ENCODE measurements around the gene CALN1.
"Not testable (repeated sequence)": the region's sequence is repeated elsewhere in the genome, so short reads cannot be mapped to it uniquely, and the experiment has no call there.

Gene CALN1

DNA sequence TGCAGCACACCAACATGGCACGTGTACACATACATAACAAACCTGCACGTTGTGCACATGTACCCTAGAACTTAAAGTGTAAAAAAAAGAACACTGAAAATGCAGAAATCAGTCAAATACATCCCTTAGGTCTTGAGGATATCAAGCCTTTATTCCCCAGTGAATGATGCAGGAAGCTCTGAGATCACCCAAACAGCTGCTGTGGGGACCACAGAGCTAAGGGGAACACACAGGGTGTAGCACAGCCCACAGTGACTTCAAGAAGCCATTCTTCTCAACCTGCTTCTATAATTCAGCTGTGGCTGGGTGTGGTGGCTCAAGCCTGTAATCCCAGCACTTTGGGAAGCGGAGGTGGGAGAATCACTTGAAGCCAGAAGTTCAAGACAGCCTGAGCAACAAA lies 314.9 kb downstream of the CALN1 start:
- no peak for DNase-seq (ENCODE audit: low read depth in 2 of 2)

DNA sequence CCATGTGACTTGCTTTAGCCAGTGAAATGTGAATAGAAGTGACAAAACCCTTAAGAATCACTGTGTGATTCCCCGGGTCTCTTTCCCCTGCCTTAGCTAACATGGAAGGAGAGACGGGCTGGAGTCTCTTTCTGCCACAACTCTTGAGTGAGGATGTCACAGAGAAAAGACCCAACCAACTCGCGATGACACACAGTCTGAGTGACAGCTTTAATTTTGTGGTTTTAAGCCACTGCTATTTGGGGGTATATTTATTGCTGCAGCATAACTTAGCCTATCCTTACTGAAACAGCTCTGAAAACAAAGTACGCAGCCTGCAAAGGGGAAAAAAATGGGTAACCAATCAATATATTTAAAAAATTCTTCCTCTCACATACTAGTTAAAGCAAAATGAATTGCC lies 319.4 kb downstream of the CALN1 start:
- no peak for DNase-seq (ENCODE audit: low read depth in 2 of 2)

DNA sequence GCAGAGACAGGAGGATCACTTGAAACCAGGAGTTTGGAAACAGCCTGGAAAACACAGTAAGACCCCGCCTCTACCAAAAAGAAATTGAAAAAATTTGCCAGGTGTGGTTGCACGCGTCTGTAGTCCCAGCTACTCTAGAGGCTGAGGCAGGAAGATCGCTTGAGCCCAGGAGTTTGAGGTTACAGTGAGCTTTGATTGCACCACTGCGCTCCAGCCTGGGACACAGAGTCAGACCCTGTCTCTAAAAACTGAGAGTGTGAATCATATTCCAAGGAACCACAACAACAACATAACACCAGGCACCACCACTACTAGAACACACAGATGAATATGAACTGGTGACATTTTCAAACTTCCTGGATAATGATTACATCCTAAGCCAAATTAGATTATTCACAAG lies 324.2 kb downstream of the CALN1 start:
- DNase-seq (ENCODE audit: low read depth in 2 of 2), result no peak

DNA sequence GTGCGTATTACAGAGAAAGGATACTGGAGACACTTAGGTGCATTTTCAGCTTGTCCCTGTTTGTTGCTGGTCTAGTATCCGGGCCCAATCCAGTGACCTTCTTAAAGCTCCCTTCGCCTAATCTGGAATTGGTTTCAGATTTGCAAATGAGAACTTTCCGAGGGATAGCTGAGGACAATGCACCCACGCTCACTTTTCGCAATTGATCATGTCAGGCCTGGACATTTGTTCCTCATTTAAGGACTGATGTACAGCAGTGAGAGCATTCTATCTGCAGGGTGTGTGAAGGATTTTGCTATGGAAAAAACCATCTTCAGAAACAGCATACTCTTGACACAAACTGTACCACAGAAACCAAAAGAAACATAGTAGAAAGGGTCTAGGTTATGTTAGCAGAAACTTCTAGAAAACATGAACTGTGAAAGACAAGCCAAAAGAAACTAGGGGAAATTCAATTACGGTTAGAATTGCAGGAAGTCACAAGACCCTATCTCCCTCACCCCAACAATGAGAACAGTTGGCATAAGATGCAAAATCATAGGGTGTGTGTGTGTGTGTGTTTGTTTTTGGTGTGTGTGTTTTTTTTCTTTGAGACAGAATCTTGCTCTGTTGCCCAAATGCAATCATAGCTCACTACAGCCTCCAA lies 331.1 kb downstream of the CALN1 start:
- no peak for DNase-seq (ENCODE audit: low read depth in 2 of 2)

DNA sequence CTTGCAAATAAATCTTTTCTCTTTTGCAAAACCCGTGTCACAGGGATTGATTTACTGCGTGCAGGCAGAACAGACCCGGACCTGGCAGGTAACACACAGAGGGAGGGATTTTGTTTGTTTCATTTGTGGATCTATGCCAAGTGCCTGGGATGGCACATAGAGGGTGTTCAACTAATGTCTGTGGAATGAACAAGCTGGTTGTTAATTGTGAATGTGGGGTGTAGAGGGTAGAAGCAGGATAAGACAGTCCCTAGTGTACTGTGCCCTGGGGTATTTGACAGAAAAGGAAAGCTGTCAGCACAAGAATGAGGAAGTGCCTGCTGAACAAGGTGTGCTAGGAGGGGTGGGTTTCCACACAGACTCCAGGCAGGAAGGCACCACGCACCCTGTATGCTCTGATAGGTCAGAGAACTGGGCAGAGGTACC lies 331.8 kb downstream of the CALN1 start:
- no peak for DNase-seq (ENCODE audit: low read depth in 2 of 2)

DNA sequence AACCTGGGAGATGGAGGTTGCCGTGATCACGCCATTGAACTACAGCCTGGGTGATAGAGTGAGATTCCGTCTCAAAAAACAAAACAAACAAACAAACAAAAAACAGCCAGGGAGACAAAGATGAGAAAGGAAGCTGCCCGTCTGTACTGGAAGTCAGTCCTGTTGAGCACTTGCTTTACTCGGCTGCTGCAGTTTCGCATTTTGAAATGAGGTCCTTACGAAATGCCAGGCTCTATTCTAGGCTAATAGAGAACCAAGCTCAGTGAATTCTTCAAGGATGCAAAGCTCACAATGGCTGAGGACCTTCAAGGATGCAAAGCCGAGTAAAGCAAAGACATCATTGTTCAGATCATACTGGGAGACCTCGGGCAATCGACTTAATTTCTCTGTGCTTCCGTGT lies 333.3 kb downstream of the CALN1 start:
- DNase-seq (ENCODE audit: low read depth in 2 of 2), result no peak

DNA sequence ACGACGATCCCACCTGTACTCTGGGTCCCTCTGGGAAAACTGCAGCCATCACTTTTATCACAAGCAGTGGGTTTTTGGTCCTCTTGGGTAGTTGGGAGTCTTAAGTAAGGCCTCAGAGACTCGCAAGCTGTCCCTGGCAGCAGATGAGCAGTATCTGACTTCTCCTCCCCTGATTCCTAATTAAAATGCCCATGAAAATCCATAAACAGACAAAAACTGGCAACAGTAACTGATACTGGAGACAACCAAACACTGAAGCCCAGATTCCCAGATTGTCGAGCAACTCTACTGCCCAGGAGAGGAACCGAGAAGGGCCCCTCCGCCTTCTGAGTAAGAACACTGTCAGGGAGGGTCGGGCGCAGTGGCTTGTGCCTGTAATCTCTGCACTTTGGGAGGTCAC lies 333.8 kb downstream of the CALN1 start:
- DNase-seq (ENCODE audit: low read depth in 2 of 2), result no peak

DNA sequence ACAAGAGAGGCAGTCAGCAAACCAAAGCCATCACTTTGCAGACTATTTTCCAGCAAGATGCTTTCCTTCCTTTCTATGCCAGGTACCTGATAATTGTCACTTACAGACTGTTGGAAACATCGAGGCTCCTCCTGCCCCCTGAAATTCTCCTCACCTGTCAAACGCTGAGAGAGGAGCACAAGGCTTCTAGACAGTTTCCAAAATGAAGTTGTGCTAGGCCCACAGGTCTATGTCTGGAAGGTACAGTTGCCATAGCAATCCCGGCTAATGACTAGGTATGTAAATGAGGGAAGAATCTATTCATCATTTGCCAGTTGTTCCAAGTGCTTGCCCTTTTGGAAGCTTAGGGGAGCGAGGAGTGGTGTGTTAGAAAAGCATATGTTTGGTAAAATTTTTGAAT lies 334.4 kb downstream of the CALN1 start:
- no peak for DNase-seq (ENCODE audit: low read depth in 2 of 2)

DNA sequence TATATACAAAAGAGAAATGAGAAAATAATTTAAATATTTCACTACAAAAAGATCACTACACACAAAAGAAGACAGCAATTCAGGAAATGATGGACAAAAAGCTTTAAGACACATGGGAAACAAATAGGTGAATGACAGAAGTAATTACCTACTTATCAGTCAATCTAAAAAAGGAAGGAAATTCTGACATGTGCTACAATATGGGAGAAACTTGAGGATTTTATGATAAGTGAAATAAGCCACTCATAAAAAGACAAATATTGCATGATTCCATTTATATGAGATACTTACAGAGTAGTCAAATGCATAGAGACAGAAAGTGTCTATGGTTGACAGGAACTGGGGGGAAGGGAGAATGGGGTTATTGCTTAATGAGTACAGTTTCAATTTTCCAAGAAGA lies 339.2 kb downstream of the CALN1 start:
- no peak for DNase-seq (ENCODE audit: low read depth in 2 of 2)

DNA sequence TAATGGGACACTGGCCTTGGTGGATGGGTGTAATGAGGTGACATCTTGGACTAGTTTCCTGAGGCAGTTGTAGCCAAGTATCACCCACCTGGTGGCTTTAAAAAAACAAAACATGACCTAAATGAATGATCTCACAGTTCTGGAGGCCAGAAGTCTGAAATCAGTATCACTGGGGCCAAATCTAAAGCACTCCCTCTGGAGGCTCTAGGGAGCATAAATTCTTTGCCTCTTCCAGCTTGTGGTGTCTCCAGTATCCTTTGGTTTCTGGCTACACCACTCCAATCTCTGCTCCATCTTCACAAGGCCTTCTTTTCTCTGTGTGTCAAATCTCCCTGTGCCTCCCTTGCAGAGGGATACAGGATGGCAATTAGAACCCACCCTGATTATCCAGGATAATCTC lies 342.9 kb downstream of the CALN1 start:
- no peak for DNase-seq (ENCODE audit: low read depth in 2 of 2)

DNA sequence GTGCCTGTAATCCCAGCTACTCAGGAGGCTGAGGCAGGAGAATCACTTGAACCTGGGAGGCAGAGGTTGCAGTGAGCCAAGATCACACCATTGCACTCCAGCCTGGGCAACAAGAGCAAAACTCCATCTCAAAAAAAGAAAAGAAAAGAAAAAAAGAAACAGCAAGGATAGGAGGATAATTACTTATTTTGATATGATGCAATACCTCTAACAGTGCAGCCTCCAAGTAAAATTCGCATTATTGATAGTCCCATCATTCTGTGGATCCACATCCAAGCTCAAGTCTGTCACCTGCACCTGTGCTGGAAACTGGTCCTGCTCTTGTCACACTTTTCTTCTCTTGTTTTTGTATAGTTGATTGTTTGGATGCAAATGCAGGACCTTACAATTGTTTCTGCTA lies 346.4 kb downstream of the CALN1 start:
- not testable (repeated sequence) for DNase-seq (ENCODE audit: low read depth in 2 of 2)

DNA sequence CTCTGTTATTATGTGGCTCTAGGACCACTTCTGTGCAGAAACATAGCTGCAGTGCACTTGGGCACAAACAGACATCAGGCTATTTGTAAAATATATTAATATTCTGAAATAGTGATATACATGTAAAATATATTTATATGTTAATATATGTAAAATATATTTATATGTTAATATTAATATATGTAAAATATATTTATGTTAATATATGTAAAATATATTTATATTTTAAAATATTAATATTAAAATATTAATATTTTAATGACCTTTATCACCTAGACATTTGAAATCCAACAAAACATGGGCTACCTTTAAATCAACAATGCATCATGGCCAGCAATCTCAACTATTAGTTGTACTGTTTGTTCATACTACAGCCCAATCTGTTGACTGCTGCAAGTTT lies 347.2 kb downstream of the CALN1 start:
- no peak for DNase-seq (ENCODE audit: low read depth in 2 of 2)

DNA sequence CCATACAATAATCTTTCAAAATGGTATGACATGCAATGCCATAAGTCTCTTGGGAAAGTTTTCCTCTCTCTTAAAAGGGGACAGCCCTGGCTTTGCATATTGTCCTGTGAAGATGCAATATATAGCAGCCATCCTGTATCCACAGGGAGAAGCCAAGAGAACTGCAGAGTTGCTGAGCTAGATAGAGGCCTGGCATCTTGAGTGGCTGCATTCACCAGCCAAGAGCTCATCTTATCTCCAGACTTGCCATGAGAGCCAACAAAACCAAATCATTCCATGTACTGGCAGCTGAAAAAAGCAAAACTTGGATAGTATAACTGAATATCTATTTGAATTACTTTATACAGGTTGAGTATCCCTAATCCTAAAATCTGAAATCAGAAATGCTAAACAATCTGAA lies 348.8 kb downstream of the CALN1 start:
- DNase-seq (ENCODE audit: low read depth in 2 of 2), result no peak

DNA sequence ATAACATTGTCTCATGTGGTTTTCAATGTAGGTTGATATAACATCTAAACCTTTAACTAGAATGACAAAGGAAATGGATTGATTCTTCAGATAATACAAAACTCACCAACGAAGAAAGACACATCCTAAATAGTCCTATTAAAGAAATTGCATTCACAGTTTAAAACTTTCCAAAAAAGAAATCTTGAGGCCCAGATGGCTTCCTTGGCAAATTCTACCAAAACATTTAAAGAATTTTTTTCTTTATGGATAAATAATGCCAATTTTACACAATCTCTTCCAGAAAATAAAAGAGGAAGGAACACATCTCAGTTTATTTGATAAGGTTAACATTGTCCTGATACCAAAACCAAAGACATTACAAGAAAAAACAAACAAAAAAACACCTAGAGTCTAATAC lies 349.5 kb downstream of the CALN1 start:
- no peak for DNase-seq (ENCODE audit: low read depth in 2 of 2)

DNA sequence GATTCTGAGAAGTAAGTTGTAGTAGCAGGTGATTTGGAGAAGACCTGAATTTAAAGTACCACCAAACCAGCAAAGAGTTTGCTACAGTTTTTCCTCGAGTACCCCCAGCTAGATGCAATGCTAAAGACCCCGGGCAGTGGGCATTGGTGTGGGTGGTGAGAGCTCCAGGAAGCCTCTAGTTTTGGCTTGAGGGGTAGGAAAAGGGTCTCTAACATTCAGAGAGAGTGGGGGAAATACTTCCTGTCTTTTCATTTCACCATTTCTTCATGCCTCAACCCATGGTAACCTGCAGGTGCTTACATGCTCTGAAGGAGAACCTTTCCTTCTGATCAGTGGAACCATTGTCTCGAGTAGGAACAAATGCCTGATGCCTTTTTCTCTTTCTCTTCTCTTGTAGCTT lies 352.2 kb downstream of the CALN1 start:
- DNase-seq (ENCODE audit: low read depth in 2 of 2), result no peak

DNA sequence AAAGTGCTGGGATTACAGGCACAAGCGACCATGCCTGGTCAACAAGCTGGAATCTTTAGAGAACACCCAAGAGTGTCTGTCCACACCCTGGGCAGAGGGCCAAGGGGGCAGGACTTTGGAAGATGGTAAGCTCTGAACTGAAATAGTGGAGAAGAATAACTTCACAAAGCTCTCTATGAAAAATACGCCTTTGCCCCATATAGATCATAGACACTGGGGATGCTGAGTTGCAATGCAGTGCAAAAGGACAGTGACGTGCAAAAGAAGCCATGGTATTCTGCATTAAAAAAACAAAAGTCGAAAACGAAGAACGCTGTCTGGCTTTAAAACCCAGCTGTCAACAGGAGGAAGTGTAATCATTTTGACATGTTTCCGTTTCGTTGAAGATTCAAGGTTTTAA lies 353.6 kb downstream of the CALN1 start:
- DNase-seq (ENCODE audit: low read depth in 2 of 2), result no peak

DNA sequence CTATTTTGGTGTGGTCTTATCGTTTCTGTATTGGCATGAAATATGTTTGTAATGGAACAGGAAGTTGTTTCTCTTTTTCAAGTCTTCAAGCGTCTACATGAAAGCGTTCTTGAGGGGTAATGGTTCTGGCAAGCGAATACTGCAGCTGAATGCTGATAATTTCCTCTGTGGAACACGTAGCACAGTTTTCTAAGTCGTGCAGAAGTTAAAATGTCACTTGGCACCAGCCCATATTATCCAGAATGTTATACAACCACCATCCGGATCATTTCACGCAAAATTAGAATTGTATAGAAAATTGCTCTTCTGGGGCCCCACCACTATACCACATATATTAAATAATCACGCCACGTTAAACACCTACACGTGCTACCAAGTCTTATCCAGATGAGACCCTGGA lies 354.3 kb downstream of the CALN1 start:
- no peak for DNase-seq (ENCODE audit: low read depth in 2 of 2)

DNA sequence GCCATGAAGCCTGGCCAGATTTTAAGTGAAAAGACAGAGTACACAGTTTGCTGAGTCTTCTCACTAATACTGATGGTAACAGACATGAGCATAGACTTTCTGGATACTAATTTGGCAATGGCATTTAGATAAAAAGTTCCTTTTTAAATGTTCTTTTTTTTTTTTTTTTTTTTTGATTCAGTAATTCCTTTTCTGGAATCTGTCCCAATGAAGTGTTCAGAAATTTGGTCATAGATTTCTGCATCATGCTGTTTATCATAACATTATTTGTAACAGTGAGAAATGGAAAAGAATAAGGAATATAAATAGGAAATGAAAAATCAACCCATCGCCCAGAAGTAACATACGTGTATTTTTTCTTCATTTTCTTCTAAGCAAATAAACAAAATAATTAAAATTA lies 354.9 kb downstream of the CALN1 start:
- no peak for DNase-seq (ENCODE audit: low read depth in 2 of 2)

DNA sequence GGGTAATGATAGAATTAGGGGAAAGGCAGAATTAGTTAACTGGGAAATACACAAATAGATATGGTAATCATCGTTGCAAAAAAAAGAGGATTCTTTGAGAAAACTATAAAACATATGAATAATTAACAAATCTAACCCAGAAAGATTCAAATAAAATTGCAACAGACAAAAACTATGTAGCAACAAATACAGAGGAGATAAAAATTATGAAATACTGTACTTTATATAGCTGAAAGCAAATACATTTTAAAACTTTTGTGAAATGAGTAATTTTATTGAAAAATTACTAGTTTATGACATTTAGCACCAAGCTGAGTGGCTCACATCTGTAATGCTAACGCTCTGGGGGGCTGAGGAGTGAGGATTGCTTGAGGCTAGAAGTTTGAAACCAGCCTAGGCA lies 356.7 kb downstream of the CALN1 start:
- no peak for DNase-seq (ENCODE audit: low read depth in 2 of 2)

DNA sequence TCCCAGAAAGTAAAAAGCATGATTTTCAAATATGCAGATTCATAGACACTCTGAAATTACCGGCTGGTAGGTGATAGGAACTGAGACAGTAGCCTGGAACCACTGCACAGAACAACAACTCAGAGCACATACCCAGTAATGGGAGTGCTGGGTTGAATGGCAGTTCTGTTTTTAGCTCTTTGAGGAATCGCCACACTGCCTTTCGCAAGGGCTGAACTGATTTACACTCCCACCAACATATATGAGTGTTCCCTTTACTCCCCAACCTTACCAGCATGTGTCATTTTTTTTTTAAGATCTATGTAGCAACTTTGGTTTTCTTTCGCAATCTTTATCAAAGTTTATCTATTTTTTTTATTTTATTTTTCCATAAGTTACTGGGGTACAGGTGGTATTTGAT lies 358.8 kb downstream of the CALN1 start:
- no peak for DNase-seq (ENCODE audit: low read depth in 2 of 2)

DNA sequence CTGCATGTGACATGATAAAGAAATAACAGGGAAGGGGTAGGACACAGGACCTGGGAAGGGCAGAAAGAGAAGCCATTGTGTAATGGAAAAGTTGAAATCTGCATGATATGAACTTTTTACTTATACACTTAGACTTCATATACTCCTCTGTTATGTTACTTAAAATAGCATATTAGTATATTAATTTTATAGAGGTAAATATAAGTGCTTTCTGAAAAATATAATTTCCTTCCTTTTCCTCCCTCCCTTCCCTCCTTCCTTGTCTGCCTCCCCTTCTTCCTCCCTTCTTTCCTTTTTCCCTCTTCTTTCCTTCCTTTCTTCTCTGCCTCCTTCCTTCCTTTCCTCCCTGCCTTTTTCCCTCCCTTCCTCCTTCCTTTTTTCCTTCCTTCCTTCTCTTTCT lies 363.7 kb downstream of the CALN1 start:
- no peak for DNase-seq (ENCODE audit: low read depth in 2 of 2)

DNA sequence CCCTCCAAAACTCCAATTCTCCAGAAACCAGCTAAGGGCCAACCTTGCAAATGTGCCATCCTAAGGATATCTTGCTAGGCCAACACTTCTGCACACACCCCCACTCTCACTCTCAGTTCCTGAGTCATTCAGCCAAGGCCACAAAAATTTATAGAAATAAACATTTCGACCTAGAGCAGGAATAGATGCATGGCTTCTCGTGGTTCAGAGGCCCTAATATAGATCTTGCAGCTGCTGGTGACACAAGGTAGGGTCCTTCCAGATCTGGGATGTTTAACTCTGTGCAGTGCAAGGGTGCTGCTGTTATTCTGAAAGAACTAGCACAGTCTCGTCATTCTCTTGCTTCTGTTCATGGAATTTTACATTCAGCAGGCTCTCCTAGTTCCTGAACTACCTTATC lies 369.3 kb downstream of the CALN1 start:
- no peak for DNase-seq (ENCODE audit: low read depth in 2 of 2)

DNA sequence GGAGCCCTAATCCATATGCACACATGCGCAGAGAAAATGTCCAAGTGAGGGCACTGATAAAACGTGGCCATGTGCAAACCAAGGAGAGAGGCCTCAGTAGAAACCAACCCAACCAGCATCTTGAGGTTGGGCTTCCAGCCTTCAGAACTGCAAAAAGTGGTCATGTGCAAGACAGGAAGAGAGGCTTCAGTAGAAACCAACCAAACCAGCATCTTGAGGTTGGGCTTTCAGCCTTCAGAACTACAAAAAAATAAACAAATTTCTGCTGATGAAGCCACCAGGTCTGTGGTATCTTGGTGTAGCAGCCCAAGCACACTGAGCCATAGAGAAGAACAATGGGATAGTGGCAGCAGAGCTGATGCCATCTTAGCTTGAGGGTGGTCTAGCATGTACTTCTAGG lies 371.5 kb downstream of the CALN1 start:
- DNase-seq (ENCODE audit: low read depth in 2 of 2), result no peak

DNA sequence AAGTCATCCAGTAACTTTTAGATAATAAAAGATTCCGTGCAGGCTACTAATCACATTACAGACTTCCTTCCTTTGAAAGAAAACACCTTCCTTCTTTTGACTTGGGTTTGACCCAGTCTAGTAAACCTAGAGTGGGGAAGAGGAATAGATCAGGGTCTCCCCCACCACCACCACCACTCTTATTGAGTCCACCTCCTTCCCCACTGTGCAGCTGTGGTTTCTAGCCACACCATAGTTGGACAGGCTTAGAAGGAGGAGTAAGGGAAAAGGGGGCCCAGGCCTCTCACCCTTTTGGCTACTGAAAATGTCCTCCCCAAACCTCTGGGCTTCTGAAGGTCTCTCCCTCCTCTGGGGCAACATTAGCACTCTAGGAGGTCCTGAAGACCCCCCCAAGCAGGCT lies 372.7 kb downstream of the CALN1 start:
- DNase-seq (ENCODE audit: low read depth in 2 of 2), result no peak
